Mesenteric fat pad (tissue), 1 donor: Measurements from ENCODE around the gene CWC27. TPM values are rescaled to one million over a fixed set of nuclear protein-coding genes. Genes with fewer than 3 reads are reported as not detected.

Source experiments
- DNase-seq: peaks from one replicate; pipeline ENCODE4 v3.0.0-alpha.2; 2020; ENCODE audit warnings: low spot score
- total RNA-seq: library from RNA; stranded (reverse); fragmentation: NEBNext Ultra II Directional; extraction: Animal tissue kit (Norgen Biotek cat#: 25700); gene quantifications from one replicate; pipeline ENCODE4 v1.2.1, GENCODE V29; 2021
- donor health status: DM: yes; HTN: yes; CAD: no.

Gene CWC27
- total RNA-seq, 1 donor from 2014 or later: 20.4 TPM

- DNase-seq: no peak
Measured at GRCh38 chr5:64973215-64973614, 204.5 kb downstream of the CWC27 start.

- no peak for DNase-seq
Measured at GRCh38 chr5:64977779-64978178, 209.0 kb downstream of the CWC27 start.

- DNase-seq: no peak
Measured at GRCh38 chr5:64978546-64978945, 209.8 kb downstream of the CWC27 start.

GRCh38 chr5:64979531-64979930, 210.8 kb downstream of the CWC27 start:
- no peak for DNase-seq

GRCh38 chr5:64980176-64980575, 211.4 kb downstream of the CWC27 start:
- DNase-seq: no peak

- DNase-seq: no peak
Measured at GRCh38 chr5:64987768-64988167, 219.0 kb downstream of the CWC27 start.

GRCh38 chr5:65009207-65009606, 240.5 kb downstream of the CWC27 start:
- no peak for DNase-seq

- no peak for DNase-seq
Measured at GRCh38 chr5:65010841-65011240, 242.1 kb downstream of the CWC27 start.

GRCh38 chr5:65012301-65012892, 243.7 kb downstream of the CWC27 start:
- no peak for DNase-seq

- DNase-seq: no peak
Measured at GRCh38 chr5:65013166-65013565, 244.4 kb downstream of the CWC27 start.

GRCh38 chr5:65014769-65015168, 246.0 kb downstream of the CWC27 start:
- DNase-seq: no peak

GRCh38 chr5:65015767-65016166, 247.0 kb downstream of the CWC27 start:
- DNase-seq: no peak

- DNase-seq: no peak
Measured at GRCh38 chr5:65017636-65018035, 248.9 kb downstream of the CWC27 start.

- DNase-seq: no peak
Measured at GRCh38 chr5:65018763-65019162, 250.0 kb downstream of the CWC27 start.

- DNase-seq: no peak
Measured at GRCh38 chr5:65020492-65020891, 251.8 kb downstream of the CWC27 start.

- DNase-seq: no peak
Measured at GRCh38 chr5:65021527-65022226, 252.9 kb downstream of the CWC27 start.

- DNase-seq: no peak
Measured at GRCh38 chr5:65022932-65023331, 254.2 kb downstream of the CWC27 start.

- DNase-seq: no peak
Measured at GRCh38 chr5:65024681-65025080, 256.0 kb downstream of the CWC27 start.

GRCh38 chr5:65026816-65027548, 258.3 kb downstream of the CWC27 start:
- DNase-seq: no peak

GRCh38 chr5:65029178-65029577, 260.4 kb downstream of the CWC27 start:
- DNase-seq: no peak

- DNase-seq: no peak
Measured at GRCh38 chr5:65030056-65030455, 261.3 kb downstream of the CWC27 start.

GRCh38 chr5:65032250-65032649, 263.5 kb downstream of the CWC27 start:
- no peak for DNase-seq
